HG03139 (cell line): ENCODE measurements around the gene INMT.
"Not testable (repeated sequence)": the region's sequence is repeated elsewhere in the genome, so short reads cannot be mapped to it uniquely, and the experiment has no call there.

Experiments used
- ATAC-seq: cut with Tn5 transposase; IDR thresholded peaks from one replicate; pipeline ENCODE4 v1.9.1; 2021; ENCODE audit not compliant: unreplicated experiment

INMT gene

GRCh38 chr7:30751696-30752273 lies at the start of gene INMT:
Gene INMT, plus strand, starts transcription at chr7:30752135. Its CDS starts 16 bp downstream, at chr7:30752151.
- no peak for ATAC-seq

- ATAC-seq = no peak
These were observed 49.7 kb upstream of the INMT start for GRCh38 chr7:30702200-30702599.

- no peak for ATAC-seq
These were observed 48.2 kb upstream of the INMT start for GRCh38 chr7:30703756-30704155.

- ATAC-seq = no peak
These were observed 46.9 kb upstream of the INMT start for GRCh38 chr7:30705008-30705407.

GRCh38 chr7:30705596-30705995 lies 46.3 kb upstream of the INMT start:
- ATAC-seq = no peak

GRCh38 chr7:30706316-30706715 lies 45.6 kb upstream of the INMT start:
- ATAC-seq = no peak

- ATAC-seq = no peak
These were observed 45.0 kb upstream of the INMT start for GRCh38 chr7:30706908-30707307.

- ATAC-seq = no peak
These were observed 44.3 kb upstream of the INMT start for GRCh38 chr7:30707391-30708357.

GRCh38 chr7:30708412-30708811 lies 43.5 kb upstream of the INMT start:
- no peak for ATAC-seq

GRCh38 chr7:30708983-30709382 lies 43.0 kb upstream of the INMT start:
- ATAC-seq = no peak

- ATAC-seq = no peak
These were observed 42.4 kb upstream of the INMT start for GRCh38 chr7:30709549-30709948.

- ATAC-seq = no peak
These were observed 41.3 kb upstream of the INMT start for GRCh38 chr7:30710669-30711068.

GRCh38 chr7:30713392-30713791 lies 38.5 kb upstream of the INMT start:
- ATAC-seq = no peak

- no peak for ATAC-seq
These were observed 37.8 kb upstream of the INMT start for GRCh38 chr7:30714129-30714528.

GRCh38 chr7:30717181-30717580 lies 34.8 kb upstream of the INMT start:
- ATAC-seq = no peak

- ATAC-seq = not testable (repeated sequence)
These were observed 32.5 kb upstream of the INMT start for GRCh38 chr7:30719434-30719833.

GRCh38 chr7:30721211-30721610 lies 30.7 kb upstream of the INMT start:
- ATAC-seq = no peak

GRCh38 chr7:30722187-30722586 lies 29.7 kb upstream of the INMT start:
- ATAC-seq = no peak

- no peak for ATAC-seq
These were observed 29.3 kb upstream of the INMT start for GRCh38 chr7:30722671-30723070.

GRCh38 chr7:30723776-30724175 lies 28.2 kb upstream of the INMT start:
- no peak for ATAC-seq

GRCh38 chr7:30726296-30727006 lies 25.5 kb upstream of the INMT start:
- ATAC-seq = no peak
